Hepatocyte (in vitro differentiated cells): ENCODE measurements around the gene TDRD3.

ENCODE experiments used
- CTCF ChIP-seq: fragments of 200-600 bp; sonication (generic); IDR thresholded peaks from 2 replicates; pipeline ENCODE4 v1.5.1; 2016; ENCODE audit warnings: antibody characterized with exemption, mild to moderate bottlenecking; ENCODE audit not compliant: poor library complexity
- EZH2 ChIP-seq: fragments of 200-600 bp; sonication (generic); IDR thresholded peaks from 2 replicates; pipeline ENCODE4 v1.6.1; 2016; ENCODE audit warnings: antibody characterized with exemption, mild to moderate bottlenecking, borderline replicate concordance
- EZH2phosphoT487 ChIP-seq: fragments of 200-600 bp; sonication (generic); IDR thresholded peaks from one replicate; pipeline ENCODE4 v1.6.1; 2018; ENCODE audit warnings: antibody characterized with exemption, mild to moderate bottlenecking, low read depth, moderate library complexity; ENCODE audit not compliant: unreplicated experiment, severe bottlenecking

- TF ChIP-seq CTCF, result no peak
- no peak for TF ChIP-seq EZH2
- TF ChIP-seq EZH2phosphoT487, result no peak
These were observed 207.0 kb downstream of the TDRD3 start for GRCh38 chr13:60604058-60604457.
